WTC11 (cell line): Measurements from ENCODE around the gene CFAP74. TPM values are rescaled to one million over a fixed set of nuclear protein-coding genes. Genes with fewer than 3 reads are reported as not detected.
"Not testable (repeated sequence)": the region's sequence is repeated elsewhere in the genome, so short reads cannot be mapped to it uniquely, and the experiment has no call there.

Source experiments
- ATAC-seq: fragments of 200-7000 bp; cut with Tn5 transposase; 2 replicates; pipeline ENCODE4 v1.10.0; 2021; ENCODE audit warnings: mild to moderate bottlenecking, moderate library complexity
- CTCF ChIA-PET: fragments of 300-600 bp; sonication (Branson Sonifier 250); formaldehyde crosslinking; loops from one replicate; lab custom pipeline; 2021; ENCODE audit warnings: antibody characterized with exemption; lab: Charles Lee
- POLR2A ChIA-PET: fragments of 350-600 bp; sonication (Branson Sonifier 250); formaldehyde crosslinking; loops from one replicate; lab custom pipeline; 2021; ENCODE audit warnings: antibody characterized with exemption; lab: Charles Lee
- DNase-seq: peaks from one replicate; pipeline ENCODE4 v3.0.0; 2021; ENCODE audit warnings: low spot score
- H3K27ac Mint-ChIP-seq: 2 replicates; pipeline ENCODE4 v1.8.0; 2021; ENCODE audit warnings: mixed read lengths
- H3K27me3 Mint-ChIP-seq: 2 replicates; pipeline ENCODE4 v1.8.0; 2021; ENCODE audit warnings: low read depth, mild to moderate bottlenecking, moderate library complexity, mixed read lengths
- H3K36me3 Mint-ChIP-seq: 2 replicates; pipeline ENCODE4 v1.8.0; 2021; ENCODE audit warnings: mixed read lengths
- H3K4me1 Mint-ChIP-seq: 2 replicates; pipeline ENCODE4 v1.8.0; 2022; ENCODE audit warnings: mixed read lengths
- H3K4me3 Mint-ChIP-seq: 2 replicates; pipeline ENCODE4 v1.8.0; 2021; ENCODE audit warnings: mild to moderate bottlenecking, moderate library complexity, mixed read lengths
- H3K9me3 Mint-ChIP-seq: 2 replicates; pipeline ENCODE4 v1.8.0; 2021; ENCODE audit warnings: mixed read lengths
- CREB1 ChIP-seq: sonication (generic); formaldehyde crosslinking; IDR thresholded peaks from 2 replicates; pipeline ENCODE4 v1.8.0; 2023; ENCODE audit warnings: mild to moderate bottlenecking, missing genetic modification reagents
- E2F1 ChIP-seq: sonication (generic); formaldehyde crosslinking; IDR thresholded peaks from 2 replicates; pipeline ENCODE4 v1.8.0; 2022; ENCODE audit warnings: mild to moderate bottlenecking, missing genetic modification reagents
- E2F4 ChIP-seq: sonication (generic); formaldehyde crosslinking; IDR thresholded peaks from 2 replicates; pipeline ENCODE4 v1.8.1; 2022; ENCODE audit warnings: low read depth, mild to moderate bottlenecking, moderate library complexity, missing genetic modification reagents, borderline replicate concordance
- EMX1 ChIP-seq: fragments of 250-450 bp; sonication (Bioruptor Pico); IDR thresholded peaks from 2 replicates; pipeline ENCODE4 v1.8.0; 2021; ENCODE audit warnings: mild to moderate bottlenecking
- FOXP1 ChIP-seq: sonication (generic); formaldehyde crosslinking; IDR thresholded peaks from 2 replicates; pipeline ENCODE4 v1.8.0; 2022; ENCODE audit warnings: missing genetic modification reagents, mild to moderate bottlenecking, moderate library complexity, borderline replicate concordance
- FOXP4 ChIP-seq: sonication (generic); formaldehyde crosslinking; IDR thresholded peaks from 2 replicates; pipeline ENCODE4 v1.8.0; 2022; ENCODE audit warnings: mild to moderate bottlenecking, missing genetic modification reagents
- GABPB1 ChIP-seq: sonication (generic); formaldehyde crosslinking; IDR thresholded peaks from 2 replicates; pipeline ENCODE4 v1.8.1; 2023; ENCODE audit warnings: mild to moderate bottlenecking, missing genetic modification reagents
- MAX ChIP-seq: sonication (generic); formaldehyde crosslinking; IDR thresholded peaks from 2 replicates; pipeline ENCODE4 v1.8.0; 2022; ENCODE audit warnings: mild to moderate bottlenecking, missing genetic modification reagents
- MYBL2 ChIP-seq: sonication (generic); formaldehyde crosslinking; IDR thresholded peaks from 2 replicates; pipeline ENCODE4 v1.8.1; 2023; ENCODE audit warnings: mild to moderate bottlenecking, moderate library complexity, missing genetic modification reagents
- NFYB ChIP-seq: sonication (generic); formaldehyde crosslinking; conservative IDR thresholded peaks from 2 replicates; pipeline ENCODE4 v1.8.0; 2022; ENCODE audit warnings: low read depth, missing genetic modification reagents
- PRDM15 ChIP-seq: sonication (generic); formaldehyde crosslinking; IDR thresholded peaks from 2 replicates; pipeline ENCODE4 v1.8.0; 2022; ENCODE audit warnings: missing genetic modification reagents
- RORB ChIP-seq: fragments of 250-450 bp; sonication (Bioruptor Pico); IDR thresholded peaks from 2 replicates; pipeline ENCODE4 v1.9.0; 2021; ENCODE audit warnings: mild to moderate bottlenecking
- SP1 ChIP-seq: sonication (generic); formaldehyde crosslinking; conservative IDR thresholded peaks from 2 replicates; pipeline ENCODE4 v1.8.1; 2022; ENCODE audit warnings: missing genetic modification reagents
- ZNF138 ChIP-seq: sonication (generic); formaldehyde crosslinking; conservative IDR thresholded peaks from 2 replicates; pipeline ENCODE4 v1.8.1; 2022; ENCODE audit warnings: mild to moderate bottlenecking, moderate library complexity, missing genetic modification reagents
- ZNF232 ChIP-seq: sonication (generic); formaldehyde crosslinking; IDR thresholded peaks from 2 replicates; pipeline ENCODE4 v1.8.0; 2022; ENCODE audit warnings: mild to moderate bottlenecking, missing genetic modification reagents
- ZNF396 ChIP-seq: fragments of 250-450 bp; sonication (Bioruptor Pico); IDR thresholded peaks from 2 replicates; pipeline ENCODE4 v1.8.0; 2021; ENCODE audit warnings: mild to moderate bottlenecking, moderate library complexity, borderline replicate concordance
- ZNF416 ChIP-seq: fragments of 250-450 bp; sonication (Bioruptor Pico); IDR thresholded peaks from 2 replicates; pipeline ENCODE4 v1.9.0; 2021; ENCODE audit warnings: mild to moderate bottlenecking, inconsistent platforms
- ZNF423 ChIP-seq: fragments of 250-450 bp; sonication (Bioruptor Pico); IDR thresholded peaks from 2 replicates; pipeline ENCODE4 v2.1.2; 2022; ENCODE audit warnings: mild to moderate bottlenecking, moderate library complexity
- total RNA-seq: library from RNA; stranded (reverse); gene quantifications from 3 replicates; pipeline ENCODE4 v1.2.3, GENCODE V29; 2021

Gene CFAP74
- total RNA-seq, 1 experiment from 2014 or later: 0.35 TPM

GRCh38 chr1:1979482-1980165 is 24.0 kb downstream of the CFAP74 start:
- peaks cover 13% of the 10 kb centered on the region for H3K9me3 Mint-ChIP-seq
- no peak overlapping the region for H3K4me3 Mint-ChIP-seq
- TF ChIP-seq FOXP1 (CRISPR knock-in tag) (0 out of 2 replicates have a peak, but pooled peaks have one; percentile 49), ZNF232 (CRISPR knock-in tag) (no peak)
- DNase-seq (no peak), ATAC-seq (no peak)
- CTCF ChIA-PET: interaction anchor here (1.4 to 1.7 kb wide), 2 partner anchors 14 to 67 kb away, joined by 3 to 5 read pairs; no protein-coding TSS in a partner anchor
- no peaks in the 10 kb centered on the region for H3K4me1 Mint-ChIP-seq
- POLR2A ChIA-PET: no interaction called here
- no peak overlapping the region; the same call in 1 of the 2 replicates for H3K27ac Mint-ChIP-seq
- no peaks in the 10 kb centered on the region; the same call in 1 of the 2 replicates for H3K27me3 Mint-ChIP-seq
- peaks cover 6% of the 10 kb centered on the region; the same call in 1 of the 2 replicates for H3K36me3 Mint-ChIP-seq

GRCh38 chr1:1978690-1979481 is 24.7 kb downstream of the CFAP74 start:
- ATAC-seq, H3K4me1 Mint-ChIP-seq, H3K4me3 Mint-ChIP-seq, H3K27me3 Mint-ChIP-seq, DNase-seq, H3K27ac Mint-ChIP-seq, POLR2A ChIA-PET, H3K36me3 Mint-ChIP-seq: not testable (repeated sequence)
- CTCF ChIA-PET: interaction anchor here (1.1 to 1.7 kb wide), 3 partner anchors 13 to 68 kb away, joined by 3 to 5 read pairs (median 3); no protein-coding TSS in a partner anchor
- peaks cover 13% of the 10 kb centered on the region for H3K9me3 Mint-ChIP-seq

GRCh38 chr1:1978108-1978507 is 25.5 kb downstream of the CFAP74 start:
- peaks cover 6% of the 10 kb centered on the region; the same call in 1 of the 2 replicates for H3K36me3 Mint-ChIP-seq
- CTCF ChIA-PET: interaction anchor here (1.1 to 1.7 kb wide), 3 partner anchors 12 to 34 kb away, joined by 3 to 5 read pairs (median 4); no protein-coding TSS in a partner anchor
- no peak for DNase-seq
- no peak for ATAC-seq
- no peaks in the 10 kb centered on the region for H3K27me3 Mint-ChIP-seq
- POLR2A ChIA-PET: no interaction called here
- peaks cover 13% of the 10 kb centered on the region for H3K9me3 Mint-ChIP-seq
- no peaks in the 10 kb centered on the region for H3K4me1 Mint-ChIP-seq
- TF ChIP-seq CREB1 (no peak), ZNF396 (CRISPR knock-in tag) (no peak), MAX (CRISPR knock-in tag) (no peak), PRDM15 (CRISPR knock-in tag) (no peak), NFYB (no peak), ZNF416 (no peak), MYBL2 (no peak), E2F4 (CRISPR knock-in tag) (no peak), ZNF138 (no peak), E2F1 (CRISPR knock-in tag) (no peak), SP1 (CRISPR knock-in tag) (no peak), FOXP4 (CRISPR knock-in tag) (no peak), RORB (CRISPR knock-in tag) (no peak), ZNF423 (CRISPR knock-in tag) (no peak), GABPB1 (CRISPR knock-in tag) (no peak), EMX1 (CRISPR knock-in tag) (no peak)
- H3K4me3 Mint-ChIP-seq: no peak overlapping the region
- no peak overlapping the region for H3K27ac Mint-ChIP-seq
